ENCODE data around the gene SUMO3. TPM values are rescaled to one million over a fixed set of nuclear protein-coding genes. Genes with fewer than 3 reads are reported as not detected.

The SUMO3 gene
- total and polyA plus RNA-seq, 2 of the 4 experiments (the other 2 are of a cell fraction) = 64.9 to 101 TPM

DNA sequence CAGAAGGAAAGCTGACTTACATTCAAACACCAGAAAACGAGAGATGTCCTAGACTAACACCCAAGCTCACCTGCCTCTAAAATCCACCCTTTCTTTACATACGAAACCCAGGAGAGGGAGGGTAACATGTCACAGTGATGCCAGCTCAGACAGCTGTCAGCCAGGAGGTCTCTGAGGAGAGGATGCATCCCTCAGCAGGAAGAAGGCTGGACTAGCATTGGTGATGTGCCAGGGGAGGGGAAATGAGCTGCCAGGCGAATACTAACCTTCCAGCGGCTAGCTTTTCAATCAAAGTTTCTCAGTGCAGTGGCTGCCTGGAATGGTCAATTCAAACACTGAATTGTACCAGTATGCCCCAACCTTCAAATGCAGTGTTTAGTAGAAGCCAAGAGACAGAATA is 12.6 kb downstream of the SUMO3 start:
- Histone ChIP-seq H4K91ac (ENCODE audit: insufficient read depth, low read depth, low read length) (no peak overlapping the region), H2BK15ac (ENCODE audit: low read depth, low read length) (no peak overlapping the region), H3K4me1 (ENCODE audit: control insufficient read depth, insufficient read depth, low read length) (peaks cover 2% of the 10 kb centered on the region; the same call in 1 of the 2 replicates), H3K9ac (ENCODE audit: low read depth, low read length) (no peak overlapping the region), H3K36me3 (ENCODE audit: control insufficient read depth, insufficient read depth, low read length) (peaks cover 43% of the 10 kb centered on the region), H4K5ac (ENCODE audit: low read depth, low read length) (no peak overlapping the region), H2AK5ac (ENCODE audit: low read depth, low read length) (no peak overlapping the region), H3K27me3 (ENCODE audit: control insufficient read depth, insufficient read depth, low read length) (no peaks in the 10 kb centered on the region), H3K18ac (ENCODE audit: low read depth, low read length) (no peak overlapping the region), H3K79me1 (ENCODE audit: low read depth in 1 of 2, low read length in 2 of 2) (peaks cover 32 to 78% of the 10 kb centered on the region in 2 experiments), H4K8ac (ENCODE audit: low read depth in 2 of 2, low read length in 2 of 2) (no peak overlapping the region), H2AFZ (replicated peaks; ENCODE audit: low read length, poor library complexity) (no peak overlapping the region), H3K4ac (ENCODE audit: low read depth, low read length) (no peak overlapping the region), H3K23ac (ENCODE audit: low read depth, low read length) (no peak overlapping the region), H2AK9ac (replicated peaks; ENCODE audit: low read depth, low read length, poor library complexity) (no peak overlapping the region), H3K9me3 (ENCODE audit: control insufficient read depth, insufficient read depth, low read length) (no peaks in the 10 kb centered on the region), H2BK5ac (ENCODE audit: low read depth, low read length, poor library complexity, severe bottlenecking) (no peak overlapping the region), H3K56ac (ENCODE audit: extremely low read depth, insufficient read depth, low read length) (no peak overlapping the region), H3K9me1 (ENCODE audit: insufficient read depth, low read length) (peaks cover 3% of the 10 kb centered on the region; the same call in 1 of the 2 replicates), H4K20me1 (ENCODE audit: insufficient read depth, low read length) (peaks cover 21% of the 10 kb centered on the region), H3K4me3 (ENCODE audit: insufficient read depth, low read depth, low read length) (no peak overlapping the region), H3K27ac (ENCODE audit: insufficient read depth, low read length) (no peak overlapping the region), H2BK20ac (ENCODE audit: low read depth, low read length) (no peak overlapping the region), H3K14ac (replicated peaks; ENCODE audit: low read depth, low read length) (no peak overlapping the region), H2BK120ac (ENCODE audit: low read depth, low read length) (no peak overlapping the region), H3K4me2 (ENCODE audit: low read depth, low read length) (no peak overlapping the region)
- in situ Hi-C loops (cut with MboI; ENCODE audit: low sequenced_read_pairs) (loop anchor here (25.0 kb wide), 1 partner anchor 307 kb away; no protein-coding TSS in a partner anchor), dilution Hi-C loops (cut with HindIII; ENCODE audit: low sequenced_read_pairs, unreplicated experiment) (no loop called here), intact Hi-C loops (cut with micrococcal nuclease) (loop anchor here (10.0 kb wide), 1 partner anchor 330 kb away; no protein-coding TSS in a partner anchor)
- BruUV-seq (replicated peaks) = no TSS peak
- DNase-seq (no peak), ATAC-seq (ENCODE audit: low read depth) (no peak)
- CTCF ChIA-PET = no interaction called here
- POLR2A ChIA-PET (ENCODE audit: unreplicated experiment) = no interaction called here
- WGBS, 2 experiments (ENCODE audit: extremely low coverage in 2 of 2, insufficient read length in 1 of 2) = no CpG with 5 or more reads among the region's 4 CpGs
- no peak for TF ChIP-seq MXI1 (IDR thresholded peaks at IDR 0.05; ENCODE audit: borderline replicate concordance, low read depth, low read length)
- no peak for TF ChIP-seq ELK1 (IDR thresholded peaks at IDR 0.05; ENCODE audit: borderline replicate concordance, low read depth, low read length)
- no peak for TF ChIP-seq MAZ (IDR thresholded peaks at IDR 0.05; ENCODE audit: borderline replicate concordance, low read depth, low read length)
- no peak for TF ChIP-seq RCOR1 (IDR thresholded peaks at IDR 0.05; ENCODE audit: insufficient replicate concordance, low read length)
- TF ChIP-seq, protein P1, sequence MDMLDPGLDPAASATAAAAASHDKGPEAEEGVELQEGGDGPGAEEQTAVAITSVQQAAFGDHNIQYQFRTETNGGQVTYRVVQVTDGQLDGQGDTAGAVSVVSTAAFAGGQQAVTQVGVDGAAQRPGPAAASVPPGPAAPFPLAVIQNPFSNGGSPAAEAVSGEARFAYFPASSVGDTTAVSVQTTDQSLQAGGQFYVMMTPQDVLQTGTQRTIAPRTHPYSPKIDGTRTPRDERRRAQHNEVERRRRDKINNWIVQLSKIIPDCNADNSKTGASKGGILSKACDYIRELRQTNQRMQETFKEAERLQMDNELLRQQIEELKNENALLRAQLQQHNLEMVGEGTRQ (IDR thresholded peaks at IDR 0.05; ENCODE audit: low read depth, low read length) = no peak
- no peak for TF ChIP-seq SMC3 (IDR thresholded peaks at IDR 0.05; ENCODE audit: low read depth, low read length)
- no peak for TF ChIP-seq BHLHE40 (IDR thresholded peaks at IDR 0.05; ENCODE audit: low read depth, low read length)
- TF ChIP-seq POLR2A (IDR thresholded peaks at IDR 0.05; ENCODE audit: low read depth, low read length) = no peak
- TF ChIP-seq FOS (IDR thresholded peaks at IDR 0.05; ENCODE audit: low read depth, low read length) = no peak
- no peak for TF ChIP-seq RFX5 (IDR thresholded peaks at IDR 0.05; ENCODE audit: low read depth, low read length)
- TF ChIP-seq, protein P2, sequence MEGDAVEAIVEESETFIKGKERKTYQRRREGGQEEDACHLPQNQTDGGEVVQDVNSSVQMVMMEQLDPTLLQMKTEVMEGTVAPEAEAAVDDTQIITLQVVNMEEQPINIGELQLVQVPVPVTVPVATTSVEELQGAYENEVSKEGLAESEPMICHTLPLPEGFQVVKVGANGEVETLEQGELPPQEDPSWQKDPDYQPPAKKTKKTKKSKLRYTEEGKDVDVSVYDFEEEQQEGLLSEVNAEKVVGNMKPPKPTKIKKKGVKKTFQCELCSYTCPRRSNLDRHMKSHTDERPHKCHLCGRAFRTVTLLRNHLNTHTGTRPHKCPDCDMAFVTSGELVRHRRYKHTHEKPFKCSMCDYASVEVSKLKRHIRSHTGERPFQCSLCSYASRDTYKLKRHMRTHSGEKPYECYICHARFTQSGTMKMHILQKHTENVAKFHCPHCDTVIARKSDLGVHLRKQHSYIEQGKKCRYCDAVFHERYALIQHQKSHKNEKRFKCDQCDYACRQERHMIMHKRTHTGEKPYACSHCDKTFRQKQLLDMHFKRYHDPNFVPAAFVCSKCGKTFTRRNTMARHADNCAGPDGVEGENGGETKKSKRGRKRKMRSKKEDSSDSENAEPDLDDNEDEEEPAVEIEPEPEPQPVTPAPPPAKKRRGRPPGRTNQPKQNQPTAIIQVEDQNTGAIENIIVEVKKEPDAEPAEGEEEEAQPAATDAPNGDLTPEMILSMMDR (conservative IDR thresholded peaks at IDR 0.05; ENCODE audit: low read depth, low read length) = no peak
- no peak for TF ChIP-seq CHD1 (IDR thresholded peaks at IDR 0.05; ENCODE audit: low read depth, low read length)
- TF ChIP-seq RAD21 (IDR thresholded peaks at IDR 0.05; ENCODE audit: low read length) = no peak
- no peak for TF ChIP-seq NFE2L2 (IDR thresholded peaks at IDR 0.05; ENCODE audit: low read depth, low read length)
- TF ChIP-seq CEBPB (IDR thresholded peaks at IDR 0.05; ENCODE audit: low read depth, low read length) = no peak
- no peak for TF ChIP-seq MAFK (IDR thresholded peaks at IDR 0.05; ENCODE audit: low read depth, low read length)

Data from IMR-90 (cell line).